ENCODE measurements around the gene FRG2C.
"Not testable (repeated sequence)": the region's sequence is repeated elsewhere in the genome, so short reads cannot be mapped to it uniquely, and the experiment has no call there.

Gene FRG2C

DNA sequence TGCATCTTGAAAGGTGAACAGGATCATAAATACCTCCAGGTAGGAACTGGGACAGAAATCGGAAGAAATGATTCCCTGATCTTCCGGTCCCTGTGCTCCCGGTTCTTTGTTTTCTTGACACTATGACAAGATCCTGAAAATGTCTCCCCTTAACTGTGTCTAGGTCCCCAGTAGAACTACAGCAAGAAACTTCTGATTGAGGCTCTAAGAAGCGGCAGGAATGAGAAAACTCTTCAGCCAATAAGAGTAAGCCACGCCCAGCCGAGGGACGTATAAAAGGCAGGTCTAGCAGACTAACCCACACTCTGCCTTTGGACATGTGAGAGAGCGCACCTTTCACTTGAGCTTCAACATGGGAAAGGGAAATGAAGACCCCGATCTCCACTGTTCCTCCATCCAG lies at the start of gene FRG2C:
FRG2C (plus strand) TSS at position 301 of the 400 bp plus-strand sequence; CDS start at position 353, 52 bp downstream.
- DNase-seq, result not testable (repeated sequence)

GRCh38 chr3:75618666-75619305 lies 45.3 kb upstream of the FRG2C start:
- DNase-seq, result not testable (repeated sequence)

GRCh38 chr3:75619481-75620031 lies 44.6 kb upstream of the FRG2C start:
- DNase-seq, result not testable (repeated sequence)

GRCh38 chr3:75621772-75622171 lies 42.4 kb upstream of the FRG2C start:
- not testable (repeated sequence) for DNase-seq

DNA sequence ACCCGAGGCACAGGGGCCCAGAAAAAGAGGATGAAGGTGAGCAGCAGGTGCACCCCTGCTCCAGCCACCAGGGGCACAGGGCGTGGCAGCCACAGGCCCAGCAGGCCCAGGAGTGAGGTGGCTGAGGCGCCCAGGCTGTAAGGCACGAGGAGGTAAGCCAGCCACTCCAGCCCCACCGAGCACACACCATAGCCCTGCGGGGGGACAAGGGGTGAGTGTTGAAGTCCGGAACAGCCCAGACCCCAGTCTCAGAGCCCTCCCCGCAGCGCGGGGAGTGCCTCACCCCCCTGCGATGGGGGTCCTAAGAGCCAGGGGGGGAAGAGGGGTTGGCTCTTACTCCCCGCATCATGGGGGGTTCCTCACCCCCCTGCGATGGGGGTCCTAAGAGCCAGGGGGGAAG lies 40.5 kb upstream of the FRG2C start:
- not testable (repeated sequence) for DNase-seq

- not testable (repeated sequence) for DNase-seq
These were observed 33.1 kb upstream of the FRG2C start for GRCh38 chr3:75630887-75631535.

DNA sequence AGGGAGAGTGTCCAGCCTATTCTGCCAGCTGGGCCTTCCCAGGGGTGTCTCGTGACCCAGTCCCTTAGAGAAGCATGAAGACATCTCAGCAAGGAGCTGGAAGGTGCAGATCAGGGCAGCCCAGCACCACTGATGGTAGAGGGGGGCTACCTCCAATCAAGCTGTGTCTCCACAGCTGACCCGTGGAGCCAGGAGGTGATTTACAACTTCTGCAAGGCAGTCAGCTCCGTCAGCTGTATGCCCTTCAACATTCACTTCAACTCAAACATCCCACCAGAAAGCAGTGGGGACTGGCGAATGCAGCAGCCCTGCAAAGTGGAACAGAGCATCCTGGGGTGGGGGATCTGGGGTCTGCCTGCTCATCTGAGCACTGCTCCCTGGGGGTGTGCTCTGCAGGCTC lies 32.6 kb upstream of the FRG2C start:
- no peak for DNase-seq

DNA sequence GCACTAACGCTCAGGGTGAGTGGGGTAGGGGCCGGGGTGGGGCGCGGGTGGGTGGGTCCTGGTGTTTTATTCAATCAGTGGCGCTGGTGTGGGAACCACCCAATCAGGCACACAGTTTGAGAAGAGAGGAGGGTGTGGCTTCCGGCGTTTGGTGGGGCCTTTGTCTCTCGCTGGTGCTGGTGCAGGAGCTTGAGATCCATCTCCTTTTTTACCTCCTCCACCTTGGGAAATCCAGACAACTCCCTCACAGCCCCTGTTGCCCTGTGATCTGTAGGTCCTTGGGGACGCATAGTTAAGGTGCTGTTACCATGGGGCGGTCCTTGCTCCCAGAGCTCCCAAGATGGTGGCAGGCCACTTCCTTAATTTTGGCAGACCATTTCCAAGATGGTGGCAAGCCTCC lies 25.2 kb upstream of the FRG2C start:
- DNase-seq, result not testable (repeated sequence)

DNA sequence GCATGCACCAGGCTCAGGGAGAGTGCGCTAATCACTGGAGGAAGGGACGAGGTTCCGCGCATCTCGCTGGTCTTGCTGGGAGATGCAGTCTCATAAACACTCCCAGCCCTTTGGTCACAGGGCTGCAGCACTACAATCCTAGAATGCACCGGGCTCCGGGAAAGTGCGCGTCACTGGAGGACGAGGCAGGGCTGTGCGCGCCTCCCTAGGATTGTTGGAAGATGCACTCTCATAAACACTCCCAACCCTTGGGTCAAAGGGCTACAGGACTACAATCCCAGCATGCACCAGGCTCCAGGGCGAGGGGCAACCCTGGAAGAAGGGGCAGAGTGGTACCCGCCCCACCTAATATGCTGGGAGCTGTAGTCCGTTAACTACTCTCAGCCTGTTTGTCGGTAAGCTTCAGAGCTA lies 23.0 kb upstream of the FRG2C start:
- DNase-seq, result not testable (repeated sequence)

DNA sequence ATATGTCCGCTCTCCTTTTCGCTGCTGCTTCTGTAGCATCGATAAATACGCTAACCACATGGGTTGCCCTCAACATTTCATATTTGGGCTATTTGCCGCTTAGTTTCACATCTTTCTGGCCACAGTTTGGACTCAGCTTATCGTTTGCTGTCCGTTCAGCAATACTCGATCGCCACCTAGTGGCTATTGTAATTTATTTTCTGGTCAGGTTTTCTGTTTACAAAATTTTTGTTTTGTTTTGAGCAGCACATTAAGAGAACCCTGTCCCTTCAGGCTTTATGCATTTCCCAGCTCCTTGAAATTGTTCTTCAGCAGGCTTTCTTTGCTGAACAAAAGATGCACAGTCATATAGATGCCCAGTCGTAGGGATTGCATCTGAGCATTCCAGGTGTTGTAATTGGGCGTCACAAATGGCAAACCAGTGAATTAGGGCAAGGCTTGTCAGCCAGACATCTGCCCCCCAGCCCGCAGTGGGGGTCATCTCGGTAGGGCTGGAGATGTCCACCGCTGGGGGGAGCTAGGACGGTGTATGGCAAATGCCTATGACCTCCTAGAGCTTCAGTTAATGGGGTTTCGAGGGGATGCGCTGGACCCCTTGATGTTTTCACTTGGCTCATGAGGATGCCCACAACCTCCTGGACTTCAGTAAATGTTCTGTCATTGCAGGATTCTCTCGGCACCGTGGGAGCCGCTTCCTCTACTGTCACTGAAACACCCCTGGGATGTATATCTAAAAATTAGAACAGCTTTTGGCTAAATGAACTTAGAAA lies 20.9 kb upstream of the FRG2C start:
- DNase-seq, result not testable (repeated sequence)

DNA sequence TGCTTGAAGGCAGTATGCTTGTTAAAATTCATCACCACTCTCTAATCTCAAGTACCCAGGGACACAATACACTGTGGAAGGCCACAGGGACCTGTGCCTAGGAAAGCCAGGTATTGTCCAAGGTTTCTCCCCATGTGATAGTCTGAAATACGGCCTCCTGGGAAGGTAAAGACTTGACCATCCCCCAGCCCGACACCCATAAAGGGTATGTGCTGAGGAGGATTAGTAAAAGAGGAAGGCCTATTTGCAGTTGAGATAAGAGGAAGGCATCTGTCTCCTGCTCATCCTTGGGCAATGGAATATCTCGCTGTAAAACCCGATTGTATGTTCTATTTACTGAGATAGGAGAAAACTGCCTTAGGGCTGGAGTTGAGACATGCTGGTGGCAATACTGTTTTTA lies 18.6 kb upstream of the FRG2C start:
- not testable (repeated sequence) for DNase-seq

DNA sequence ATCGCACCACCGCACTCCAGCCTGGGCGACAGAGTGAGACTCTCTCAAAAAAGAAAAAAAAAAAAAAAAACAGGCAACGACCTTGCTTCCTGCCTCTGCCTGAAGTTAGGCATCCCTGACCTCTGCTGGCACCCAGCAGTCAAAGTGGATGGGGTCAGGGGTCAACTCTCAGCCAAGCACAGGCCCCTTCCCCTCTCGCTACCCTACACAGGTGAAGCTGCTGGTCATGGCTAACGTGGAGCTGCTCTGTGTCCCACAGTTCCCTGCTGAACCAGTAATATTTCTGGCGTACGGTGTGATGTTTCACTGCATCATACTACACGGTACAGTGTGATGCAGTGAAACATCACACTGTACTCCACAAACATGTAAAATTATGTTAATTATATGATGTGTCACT lies 13.9 kb upstream of the FRG2C start:
- no peak for DNase-seq

- not testable (repeated sequence) for DNase-seq
These were observed 8.8 kb upstream of the FRG2C start for GRCh38 chr3:75655101-75655904.

- not testable (repeated sequence) for DNase-seq
These were observed 8.2 kb upstream of the FRG2C start for GRCh38 chr3:75655956-75656355.

- DNase-seq, result not testable (repeated sequence)
These were observed 5.6 kb upstream of the FRG2C start for GRCh38 chr3:75658411-75659107.

DNA sequence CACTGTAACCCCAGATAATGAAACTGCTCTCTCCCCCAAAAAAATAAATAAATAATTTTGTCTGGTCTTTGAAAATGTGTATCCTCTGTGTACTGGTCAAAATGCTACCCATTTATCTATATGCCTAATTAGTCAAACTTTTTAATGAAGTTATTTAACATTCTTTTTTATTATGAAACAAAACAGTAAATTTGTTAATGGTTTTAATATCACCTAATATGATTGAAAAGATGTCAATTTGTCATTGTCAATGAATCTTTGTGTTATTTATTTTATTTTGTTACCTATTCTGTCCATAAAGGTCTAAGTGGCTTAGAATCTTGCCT lies 5.1 kb upstream of the FRG2C start:
- not testable (repeated sequence) for DNase-seq

DNA sequence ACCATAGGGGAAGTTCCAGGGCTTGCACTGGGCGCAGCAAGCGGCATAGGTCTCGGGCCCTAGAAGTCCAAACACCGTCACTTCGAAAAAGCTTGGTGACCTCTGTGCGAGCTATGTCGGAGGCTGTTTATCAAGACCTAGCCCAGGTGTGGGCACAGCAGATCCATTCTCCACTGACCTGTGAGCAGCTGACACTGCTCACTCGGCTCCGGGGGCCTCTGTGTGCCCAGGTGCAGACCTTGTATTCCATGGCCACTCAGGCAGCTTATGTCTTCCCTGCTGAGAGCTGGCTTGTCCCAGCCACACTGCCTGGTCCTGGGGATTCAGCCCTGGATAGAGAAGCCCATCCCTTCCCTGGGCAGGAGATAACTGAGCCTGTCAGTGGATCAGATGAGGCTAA lies 1.5 kb downstream of the FRG2C start:
- not testable (repeated sequence) for DNase-seq

DNA sequence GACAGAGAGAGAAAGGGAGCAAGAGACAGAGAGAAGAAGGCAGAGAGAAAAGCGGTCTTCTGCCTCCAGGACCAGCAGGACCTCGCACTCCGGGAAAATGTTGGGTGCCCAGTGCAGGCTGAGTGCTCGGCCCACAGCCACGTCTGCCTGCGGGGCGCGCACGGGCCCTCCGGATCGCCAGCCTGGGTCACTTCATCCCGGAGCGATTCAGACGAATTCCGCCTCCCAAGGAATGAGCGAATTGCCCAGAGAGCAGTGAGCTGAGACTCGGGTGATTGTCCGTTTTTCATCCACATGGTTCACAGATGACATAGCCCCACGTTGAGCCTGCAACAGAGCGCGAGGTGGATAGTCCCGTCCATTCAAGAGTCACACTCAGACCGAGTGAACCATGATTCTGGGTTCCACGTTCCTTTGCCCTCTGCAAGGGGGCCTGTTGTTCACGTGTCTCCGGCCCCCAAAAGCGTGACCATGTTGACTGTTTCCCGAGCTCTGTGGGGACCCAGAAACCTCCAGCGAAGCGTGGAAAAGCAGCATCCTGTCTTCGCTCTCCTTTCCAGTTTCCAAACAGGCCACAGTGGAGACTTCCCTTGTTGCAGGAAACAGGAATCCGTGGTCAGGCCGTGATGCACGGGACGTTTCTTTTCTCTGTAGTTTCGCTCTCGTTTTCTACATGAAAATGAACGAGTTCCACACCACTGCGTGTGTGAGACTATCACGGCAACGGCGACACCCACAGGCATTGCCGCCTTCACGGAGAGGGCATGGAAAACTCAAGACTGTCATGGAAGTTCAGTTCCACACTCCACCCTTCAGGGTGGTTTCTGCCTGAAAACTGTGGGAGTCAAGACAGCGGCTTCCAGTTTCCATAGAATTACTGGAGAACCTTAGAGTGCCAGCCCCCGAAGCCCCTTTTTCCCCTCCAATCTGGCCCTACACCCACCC lies 3.9 kb downstream of the FRG2C start:
- DNase-seq, result not testable (repeated sequence)

DNA sequence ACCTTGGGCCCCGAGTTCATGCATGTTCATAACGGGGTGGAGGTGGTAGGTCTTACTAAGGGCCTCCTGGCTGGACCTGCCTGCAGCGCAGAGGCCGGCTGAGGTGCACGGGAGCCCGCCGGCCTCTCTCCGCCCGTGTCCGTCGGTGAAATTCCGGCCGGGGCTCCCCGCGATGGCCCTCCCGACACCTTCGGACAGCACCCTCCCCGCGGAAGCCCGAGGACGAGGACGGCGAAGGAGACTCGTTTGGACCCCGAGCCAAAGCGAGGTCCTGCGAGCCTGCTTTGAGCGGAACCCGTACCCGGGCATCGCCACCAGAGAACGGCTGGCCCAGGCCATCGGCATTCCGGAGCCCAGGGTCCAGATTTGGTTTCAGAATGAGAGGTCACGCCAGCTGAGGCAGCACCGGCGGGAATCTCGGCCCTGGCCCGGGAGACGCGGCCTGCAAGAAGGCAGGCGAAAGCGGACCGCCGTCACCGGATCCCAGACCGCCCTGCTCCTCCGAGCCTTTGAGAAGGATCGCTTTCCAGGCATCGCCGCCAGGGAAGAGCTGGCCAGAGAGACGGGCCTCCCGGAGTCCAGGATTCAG lies 4.7 kb downstream of the FRG2C start:
- DNase-seq, result not testable (repeated sequence)
